Activated CD4-positive, CD25-positive, alpha-beta regulatory T cell treated with anti-CD3 and anti-CD28 coated beads, Interleukin-2, amount 50 U/mL, for 16 hours (primary cell): ENCODE data around the gene HOMER2.
"Not testable (repeated sequence)": the region's sequence is repeated elsewhere in the genome, so short reads cannot be mapped to it uniquely, and the experiment has no call there.

ENCODE experiments used
- DNase-seq: peaks from one replicate; pipeline ENCODE4 v3.0.0-alpha.2; 2020; ENCODE audit warnings: low read depth, low spot score

The HOMER2 gene

GRCh38 chr15:82895983-82896382, 56.5 kb downstream of the HOMER2 start:
- no peak for DNase-seq

- DNase-seq: no peak
These were observed 57.5 kb downstream of the HOMER2 start for GRCh38 chr15:82894971-82895520.

GRCh38 chr15:82893473-82893872, 59.0 kb downstream of the HOMER2 start:
- not testable (repeated sequence) for DNase-seq

- DNase-seq: no peak
These were observed 59.9 kb downstream of the HOMER2 start for GRCh38 chr15:82892573-82892972.

GRCh38 chr15:82890995-82891390, 61.5 kb downstream of the HOMER2 start:
- no peak for DNase-seq

- no peak for DNase-seq
These were observed 62.1 kb downstream of the HOMER2 start for GRCh38 chr15:82890338-82890994.

GRCh38 chr15:82882273-82882928, 70.1 kb downstream of the HOMER2 start:
- no peak for DNase-seq

GRCh38 chr15:82881747-82882146, 70.8 kb downstream of the HOMER2 start:
- DNase-seq: no peak

GRCh38 chr15:82880704-82881103, 71.8 kb downstream of the HOMER2 start:
- DNase-seq: no peak

GRCh38 chr15:82878325-82878724, 74.2 kb downstream of the HOMER2 start:
- DNase-seq: no peak

GRCh38 chr15:82877825-82878224, 74.7 kb downstream of the HOMER2 start:
- DNase-seq: no peak

GRCh38 chr15:82875411-82876003, 77.0 kb downstream of the HOMER2 start:
- no peak for DNase-seq

GRCh38 chr15:82874961-82875360, 77.6 kb downstream of the HOMER2 start:
- DNase-seq: no peak

GRCh38 chr15:82874267-82874666, 78.3 kb downstream of the HOMER2 start:
- no peak for DNase-seq

- no peak for DNase-seq
These were observed 79.4 kb downstream of the HOMER2 start for GRCh38 chr15:82873000-82873680.

- DNase-seq: no peak
These were observed 80.6 kb downstream of the HOMER2 start for GRCh38 chr15:82871832-82872484.

GRCh38 chr15:82871358-82871757, 81.2 kb downstream of the HOMER2 start:
- no peak for DNase-seq

GRCh38 chr15:82870727-82871320, 81.7 kb downstream of the HOMER2 start:
- DNase-seq: no peak

- DNase-seq: not testable (repeated sequence)
These were observed 86.5 kb downstream of the HOMER2 start for GRCh38 chr15:82865981-82866380.

- not testable (repeated sequence) for DNase-seq
These were observed 86.9 kb downstream of the HOMER2 start for GRCh38 chr15:82865581-82865980.

GRCh38 chr15:82864967-82865366, 87.6 kb downstream of the HOMER2 start:
- no peak for DNase-seq
